ENCODE results near the gene ELOVL2.
"Not testable (repeated sequence)": the region's sequence is repeated elsewhere in the genome, so short reads cannot be mapped to it uniquely, and the experiment has no call there.

Gene ELOVL2

GRCh38 chr6:11017090-11017489 lies 27.0 kb downstream of the ELOVL2 start:
- DNase-seq: no peak

- DNase-seq: no peak
These were observed 27.7 kb downstream of the ELOVL2 start for GRCh38 chr6:11016452-11016851.

GRCh38 chr6:11015102-11015501 lies 29.0 kb downstream of the ELOVL2 start:
- no peak for DNase-seq

- no peak for DNase-seq
These were observed 30.4 kb downstream of the ELOVL2 start for GRCh38 chr6:11013721-11014070.

- DNase-seq: no peak
These were observed 31.0 kb downstream of the ELOVL2 start for GRCh38 chr6:11012976-11013720.

- no peak for DNase-seq
These were observed 31.8 kb downstream of the ELOVL2 start for GRCh38 chr6:11012295-11012754.

GRCh38 chr6:11011787-11012234 lies 32.3 kb downstream of the ELOVL2 start:
- DNase-seq: no peak

GRCh38 chr6:11009353-11009752 lies 34.8 kb downstream of the ELOVL2 start:
- DNase-seq: no peak

GRCh38 chr6:11008821-11009220 lies 35.3 kb downstream of the ELOVL2 start:
- DNase-seq: no peak

GRCh38 chr6:11007715-11008608 lies 36.1 kb downstream of the ELOVL2 start:
- DNase-seq: no peak

GRCh38 chr6:11006061-11006460 lies 38.0 kb downstream of the ELOVL2 start:
- DNase-seq: no peak

- not testable (repeated sequence) for DNase-seq
These were observed 40.8 kb downstream of the ELOVL2 start for GRCh38 chr6:11003297-11003696.

GRCh38 chr6:11002176-11002575 lies 41.9 kb downstream of the ELOVL2 start:
- DNase-seq: no peak

GRCh38 chr6:10999994-11000393 lies 44.1 kb downstream of the ELOVL2 start:
- DNase-seq: no peak

- DNase-seq: no peak
These were observed 48.9 kb downstream of the ELOVL2 start for GRCh38 chr6:10995114-10995707.

- DNase-seq: no peak
These were observed 50.2 kb downstream of the ELOVL2 start for GRCh38 chr6:10993896-10994295.

GRCh38 chr6:10991115-10991514 lies 53.0 kb downstream of the ELOVL2 start:
- DNase-seq: no peak

GRCh38 chr6:10989587-10989986 lies 54.5 kb downstream of the ELOVL2 start:
- no peak for DNase-seq

- DNase-seq: not testable (repeated sequence)
These were observed 59.1 kb downstream of the ELOVL2 start for GRCh38 chr6:10984959-10985358.

- no peak for DNase-seq
These were observed 62.7 kb downstream of the ELOVL2 start for GRCh38 chr6:10981409-10981808.

- no peak for DNase-seq
These were observed 64.5 kb downstream of the ELOVL2 start for GRCh38 chr6:10979603-10980002.

- DNase-seq: no peak
These were observed 66.7 kb downstream of the ELOVL2 start for GRCh38 chr6:10977231-10977968.

GRCh38 chr6:10976571-10976970 lies 67.5 kb downstream of the ELOVL2 start:
- no peak for DNase-seq

Data from stimulated activated naive CD4-positive, alpha-beta T cell (primary cell).